Caco-2 (cell line): ENCODE measurements around the gene CFAP77. TPM values are rescaled to one million over a fixed set of nuclear protein-coding genes. Genes with fewer than 3 reads are reported as not detected.

Experiments used
- BruUV-seq: library from RNA; stranded (reverse); fragments of 400-500 nt; replicated peaks from 2 replicates; lab custom pipeline; 2021; lab: Mats Ljungman, UMichigan
- CTCF ChIA-PET: fragments of 300-600 bp; sonication (Branson Sonifier 250); formaldehyde crosslinking; loops from one replicate; lab custom pipeline; 2022; ENCODE audit warnings: antibody characterized with exemption; lab: Charles Lee
- POLR2A ChIA-PET: fragments of 300-600 bp; sonication (Branson Sonifier 250); formaldehyde crosslinking; loops from one replicate; lab custom pipeline; 2022; ENCODE audit warnings: antibody characterized with exemption; lab: Charles Lee
- DNase-seq, 2 experiments: peaks; one replicate each; pipeline versions ENCODE4 v3.0.0 to v3.0.0-alpha.2; 2020 to 2022
- H3K27me3 ChIP-seq: replicated peaks from 2 replicates; pipeline ENCODE4 v1.6.0; 2011; ENCODE audit warnings: low read length; ENCODE audit not compliant: control insufficient read depth, insufficient read depth
- H3K36me3 ChIP-seq: 2 replicates; pipeline ENCODE4 v1.5.1; 2011; ENCODE audit warnings: low read length; ENCODE audit not compliant: control insufficient read depth, insufficient read depth
- H3K4me1 ChIP-seq: fragments of 250-450 bp; sonication (Bioruptor Pico); 2 replicates; pipeline ENCODE4 v1.5.1; 2020; ENCODE audit warnings: mild to moderate bottlenecking
- H3K4me3 ChIP-seq: 2 replicates; pipeline ENCODE4 v1.5.1; 2011; ENCODE audit warnings: low read depth, mild to moderate bottlenecking, control low read depth, low read length
- H3K9me3 ChIP-seq: fragments of 250-450 bp; sonication (Bioruptor Pico); 2 replicates; pipeline ENCODE4 v1.5.1; 2020; ENCODE audit warnings: mild to moderate bottlenecking, moderate library complexity
- H3K27ac Mint-ChIP-seq: one replicate; pipeline ENCODE4 v1.8.0; 2022; ENCODE audit warnings: mixed read lengths; ENCODE audit not compliant: unreplicated experiment
- H3K27me3 Mint-ChIP-seq: one replicate; pipeline ENCODE4 v1.8.0; 2022; ENCODE audit warnings: mixed read lengths; ENCODE audit not compliant: insufficient read depth, unreplicated experiment
- H3K36me3 Mint-ChIP-seq: one replicate; pipeline ENCODE4 v1.8.0; 2022; ENCODE audit warnings: mild to moderate bottlenecking, mixed read lengths; ENCODE audit not compliant: insufficient read depth, unreplicated experiment
- H3K4me1 Mint-ChIP-seq: one replicate; pipeline ENCODE4 v1.8.0; 2022; ENCODE audit warnings: low read depth, mixed read lengths; ENCODE audit not compliant: unreplicated experiment
- H3K4me3 Mint-ChIP-seq: one replicate; pipeline ENCODE4 v1.8.0; 2022; ENCODE audit warnings: mild to moderate bottlenecking, moderate library complexity, mixed read lengths; ENCODE audit not compliant: unreplicated experiment
- H3K9me3 Mint-ChIP-seq: one replicate; pipeline ENCODE4 v1.8.0; 2022; ENCODE audit warnings: mixed read lengths; ENCODE audit not compliant: unreplicated experiment
- CTCF ChIP-seq, 2 experiments: fragments of 200-600 bp in 1 of 2; IDR thresholded peaks; 1 replicate in 1 of 2; 2 replicates in 1 of 2; pipeline versions ENCODE4 v1.5.1 to v1.8.0; 2011 to 2022; ENCODE audit warnings: antibody characterized with exemption in 1 of 2, control low read depth in 1 of 2, inconsistent platforms in 1 of 2, low read depth in 1 of 2, low read length in 1 of 2, mild to moderate bottlenecking in 1 of 2, moderate library complexity in 1 of 2; ENCODE audit not compliant: insufficient read depth in 1 of 2, severe bottlenecking in 1 of 2, unreplicated experiment in 1 of 2
- intact Hi-C: fragments of 100-400 bp; cut with micrococcal nuclease; formaldehyde crosslinking; loops from one replicate; pipeline ENCODE4 v1.10.0; 2022; ENCODE audit not compliant: unreplicated experiment
- total RNA-seq: library from RNA; stranded (reverse); gene quantifications from 2 replicates; pipeline ENCODE4 v1.2.3, GENCODE V29; 2022

The CFAP77 gene
- total RNA-seq, 1 experiment from 2014 or later, result not detected

- DNase-seq, result peak in 1 of 2 experiments; percentile 17
- intact Hi-C loops, result loop anchor here (1.0 kb wide), 1 partner anchor 29 kb away; no protein-coding TSS in a partner anchor
- Histone ChIP-seq H3K9me3 (no peaks in the 10 kb centered on the region), H3K36me3 (no peaks in the 10 kb centered on the region), H3K4me1 (no peaks in the 10 kb centered on the region), H3K27me3 (no peaks in the 10 kb centered on the region), H3K4me3 (peak overlapping the region; percentile 23)
- ChIA-PET CTCF (no interaction called here), POLR2A (no interaction called here)
- Mint-ChIP-seq H3K4me1 (no peaks in the 10 kb centered on the region), H3K27me3 (peaks cover 3% of the 10 kb centered on the region), H3K36me3 (no peaks in the 10 kb centered on the region), H3K4me3 (peak overlapping the region; percentile 58), H3K27ac (no peak overlapping the region), H3K9me3 (no peaks in the 10 kb centered on the region)
- no TSS peak for BruUV-seq
- TF ChIP-seq CTCF (IDR thresholded peaks at IDR 0.05; ENCODE audit: insufficient read depth in 1 of 2, low read depth in 1 of 2, low read length in 1 of 2, severe bottlenecking in 1 of 2, unreplicated experiment in 1 of 2), result peak; percentile 57 to 65
These were observed 136.4 kb downstream of the CFAP77 start for GRCh38 chr9:132546148-132547051.

- no peak overlapping the region for H3K4me3 Mint-ChIP-seq
- H3K27me3 ChIP-seq, result no peaks in the 10 kb centered on the region
- no peaks in the 10 kb centered on the region for H3K9me3 ChIP-seq
- TF ChIP-seq CTCF (IDR thresholded peaks at IDR 0.05; ENCODE audit: insufficient read depth in 1 of 2, low read depth in 1 of 2, low read length in 1 of 2, severe bottlenecking in 1 of 2, unreplicated experiment in 1 of 2), result no peak
- no peaks in the 10 kb centered on the region for H3K4me1 ChIP-seq
- intact Hi-C loops, result no loop called here
- H3K36me3 Mint-ChIP-seq, result no peaks in the 10 kb centered on the region
- BruUV-seq, result no TSS peak
- CTCF ChIA-PET, result no interaction called here
- H3K9me3 Mint-ChIP-seq, result no peaks in the 10 kb centered on the region
- no peak overlapping the region for H3K27ac Mint-ChIP-seq
- no peak for DNase-seq
- POLR2A ChIA-PET, result no interaction called here
- H3K27me3 Mint-ChIP-seq, result peaks cover 3% of the 10 kb centered on the region
- no peaks in the 10 kb centered on the region for H3K36me3 ChIP-seq
- H3K4me1 Mint-ChIP-seq, result no peaks in the 10 kb centered on the region
- H3K4me3 ChIP-seq, result no peak overlapping the region
These were observed 137.0 kb downstream of the CFAP77 start for GRCh38 chr9:132547052-132547431.

GRCh38 chr9:132547436-132547835 lies 137.4 kb downstream of the CFAP77 start:
- Mint-ChIP-seq H3K27me3 (peaks cover 3% of the 10 kb centered on the region), H3K4me1 (no peaks in the 10 kb centered on the region), H3K27ac (no peak overlapping the region), H3K36me3 (no peaks in the 10 kb centered on the region), H3K9me3 (no peaks in the 10 kb centered on the region), H3K4me3 (no peak overlapping the region)
- no peak for DNase-seq
- intact Hi-C loops, result no loop called here
- Histone ChIP-seq H3K4me1 (no peaks in the 10 kb centered on the region), H3K36me3 (no peaks in the 10 kb centered on the region), H3K4me3 (no peak overlapping the region), H3K9me3 (no peaks in the 10 kb centered on the region), H3K27me3 (no peaks in the 10 kb centered on the region)
- BruUV-seq, result no TSS peak
- CTCF ChIA-PET, result no interaction called here
- no peak for TF ChIP-seq CTCF (IDR thresholded peaks at IDR 0.05; ENCODE audit: insufficient read depth in 1 of 2, low read depth in 1 of 2, low read length in 1 of 2, severe bottlenecking in 1 of 2, unreplicated experiment in 1 of 2)
- POLR2A ChIA-PET, result no interaction called here
